Osteoblast (primary cell): ENCODE measurements around the gene GLI3. TPM values are rescaled to one million over a fixed set of nuclear protein-coding genes. Genes with fewer than 3 reads are reported as not detected.

Experiments used
- DNase-seq: peaks from one replicate; pipeline ENCODE4 v3.0.0; 2011; ENCODE audit warnings: low spot score, mixed read lengths; ENCODE audit not compliant: insufficient read length; ENCODE audit errors: missing footprints
- H2AFZ ChIP-seq: 2 replicates; pipeline ENCODE4 v1.6.0; 2011; ENCODE audit warnings: mild to moderate bottlenecking, low read length
- H3K27ac ChIP-seq: 2 replicates; pipeline ENCODE4 v1.5.1; 2011; ENCODE audit warnings: mild to moderate bottlenecking, low read depth, low read length, moderate library complexity
- H3K27me3 ChIP-seq: 2 replicates; pipeline ENCODE4 v1.6.0; 2012; ENCODE audit warnings: mild to moderate bottlenecking, control low read depth, inconsistent platforms, low read length, moderate library complexity; ENCODE audit not compliant: insufficient read depth
- H3K36me3 ChIP-seq: 2 replicates; pipeline ENCODE4 v1.5.1; 2011; ENCODE audit warnings: mild to moderate bottlenecking, low read length, control low read depth, moderate library complexity; ENCODE audit not compliant: insufficient read depth
- H3K4me1 ChIP-seq: 2 replicates; pipeline ENCODE4 v1.5.1; 2011; ENCODE audit warnings: mild to moderate bottlenecking, low read length, control low read depth, moderate library complexity; ENCODE audit not compliant: insufficient read depth
- H3K4me2 ChIP-seq: 2 replicates; pipeline ENCODE4 v1.6.0; 2011; ENCODE audit warnings: mild to moderate bottlenecking, low read length; ENCODE audit not compliant: insufficient read depth
- H3K4me3 ChIP-seq: fragments of 200-600 bp; sonication (generic); 3 replicates; pipeline ENCODE4 v1.5.1; 2012; ENCODE audit warnings: mild to moderate bottlenecking, low read length, inconsistent platforms; ENCODE audit not compliant: insufficient read depth
- H3K79me2 ChIP-seq: 2 replicates; pipeline ENCODE4 v1.6.0; 2012; ENCODE audit warnings: mild to moderate bottlenecking, low read length, control low read depth, inconsistent platforms; ENCODE audit not compliant: insufficient read depth
- H3K9me3 ChIP-seq: 2 replicates; pipeline ENCODE4 v1.5.1; 2011; ENCODE audit warnings: low read depth, low read length, control low read depth
- H4K20me1 ChIP-seq: 2 replicates; pipeline ENCODE4 v1.6.0; 2012; ENCODE audit warnings: mild to moderate bottlenecking, low read length, control low read depth; ENCODE audit not compliant: insufficient read depth
- total RNA-seq: library from RNA; depleted of rRNA; stranded (reverse); fragments of >200 nt; gene quantifications from 2 replicates; pipeline ENCODE4 v1.2.3, GENCODE V29; 2012
- TF ChIP-seq, protein P1 (sequence below): IDR thresholded peaks from 2 replicates; pipeline ENCODE4 v1.5.1; 2011; ENCODE audit warnings: mild to moderate bottlenecking, low read depth, low read length, moderate library complexity; ENCODE audit errors: extremely low read depth

GLI3 gene
- total RNA-seq, 1 donor, result 11.9 TPM

DNA sequence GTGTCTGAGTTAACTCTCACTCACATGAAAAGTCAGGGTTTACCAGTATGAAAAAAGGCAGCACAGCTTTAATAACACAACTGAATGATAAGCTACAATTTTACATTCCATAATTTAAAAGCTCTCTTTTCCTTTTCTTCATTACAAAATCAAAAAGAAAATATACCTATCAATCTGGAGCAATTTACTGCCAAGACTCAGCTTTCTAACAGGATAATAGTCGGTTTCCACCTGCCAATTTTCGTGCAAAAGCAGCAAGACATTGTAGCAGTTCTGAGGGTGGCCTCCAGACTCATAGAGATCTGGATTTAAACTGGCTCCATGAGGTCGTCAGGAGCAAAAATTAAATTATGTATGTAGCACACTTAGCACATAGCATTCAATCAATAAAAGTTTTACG lies 191.0 kb downstream of the GLI3 start:
- no peaks in the 10 kb centered on the region for H4K20me1 ChIP-seq
- no peak overlapping the region for H3K27ac ChIP-seq
- H3K79me2 ChIP-seq, result no peaks in the 10 kb centered on the region
- TF ChIP-seq, protein P1, sequence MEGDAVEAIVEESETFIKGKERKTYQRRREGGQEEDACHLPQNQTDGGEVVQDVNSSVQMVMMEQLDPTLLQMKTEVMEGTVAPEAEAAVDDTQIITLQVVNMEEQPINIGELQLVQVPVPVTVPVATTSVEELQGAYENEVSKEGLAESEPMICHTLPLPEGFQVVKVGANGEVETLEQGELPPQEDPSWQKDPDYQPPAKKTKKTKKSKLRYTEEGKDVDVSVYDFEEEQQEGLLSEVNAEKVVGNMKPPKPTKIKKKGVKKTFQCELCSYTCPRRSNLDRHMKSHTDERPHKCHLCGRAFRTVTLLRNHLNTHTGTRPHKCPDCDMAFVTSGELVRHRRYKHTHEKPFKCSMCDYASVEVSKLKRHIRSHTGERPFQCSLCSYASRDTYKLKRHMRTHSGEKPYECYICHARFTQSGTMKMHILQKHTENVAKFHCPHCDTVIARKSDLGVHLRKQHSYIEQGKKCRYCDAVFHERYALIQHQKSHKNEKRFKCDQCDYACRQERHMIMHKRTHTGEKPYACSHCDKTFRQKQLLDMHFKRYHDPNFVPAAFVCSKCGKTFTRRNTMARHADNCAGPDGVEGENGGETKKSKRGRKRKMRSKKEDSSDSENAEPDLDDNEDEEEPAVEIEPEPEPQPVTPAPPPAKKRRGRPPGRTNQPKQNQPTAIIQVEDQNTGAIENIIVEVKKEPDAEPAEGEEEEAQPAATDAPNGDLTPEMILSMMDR, result no peak
- no peak overlapping the region for H3K4me2 ChIP-seq
- no peak overlapping the region for H3K4me3 ChIP-seq
- DNase-seq, result no peak
- no peaks in the 10 kb centered on the region for H3K9me3 ChIP-seq
- H2AFZ ChIP-seq, result no peak overlapping the region
- H3K27me3 ChIP-seq, result no peaks in the 10 kb centered on the region
- peaks cover 8% of the 10 kb centered on the region for H3K36me3 ChIP-seq
- no peaks in the 10 kb centered on the region for H3K4me1 ChIP-seq

DNA sequence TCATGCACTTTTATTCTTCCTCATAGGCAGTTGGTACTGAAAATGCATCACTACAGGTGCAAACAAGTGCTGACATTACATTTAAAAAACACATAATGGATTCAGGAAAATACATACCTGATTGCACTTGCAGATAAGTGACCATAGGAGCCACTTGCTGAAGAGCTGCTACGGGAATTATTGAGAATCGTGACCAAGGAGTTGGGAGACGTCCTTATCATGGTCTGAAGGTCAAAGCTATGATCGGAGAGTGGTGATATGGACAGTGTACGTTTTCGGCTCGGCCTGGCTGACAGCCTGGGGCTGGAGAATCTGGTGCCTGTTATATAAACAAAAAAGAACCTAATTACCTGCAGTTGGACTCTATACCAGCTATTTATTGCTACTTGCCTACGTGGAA lies 197.1 kb downstream of the GLI3 start:
- Histone ChIP-seq H3K4me1 (no peaks in the 10 kb centered on the region), H3K79me2 (no peaks in the 10 kb centered on the region), H3K27me3 (no peaks in the 10 kb centered on the region), H3K4me3 (no peak overlapping the region), H4K20me1 (no peaks in the 10 kb centered on the region), H3K36me3 (peaks cover 6% of the 10 kb centered on the region), H3K9me3 (no peaks in the 10 kb centered on the region), H3K27ac (no peak overlapping the region), H3K4me2 (no peak overlapping the region), H2AFZ (no peak overlapping the region)
- no peak for DNase-seq
- TF ChIP-seq, protein P1, result no peak

DNA sequence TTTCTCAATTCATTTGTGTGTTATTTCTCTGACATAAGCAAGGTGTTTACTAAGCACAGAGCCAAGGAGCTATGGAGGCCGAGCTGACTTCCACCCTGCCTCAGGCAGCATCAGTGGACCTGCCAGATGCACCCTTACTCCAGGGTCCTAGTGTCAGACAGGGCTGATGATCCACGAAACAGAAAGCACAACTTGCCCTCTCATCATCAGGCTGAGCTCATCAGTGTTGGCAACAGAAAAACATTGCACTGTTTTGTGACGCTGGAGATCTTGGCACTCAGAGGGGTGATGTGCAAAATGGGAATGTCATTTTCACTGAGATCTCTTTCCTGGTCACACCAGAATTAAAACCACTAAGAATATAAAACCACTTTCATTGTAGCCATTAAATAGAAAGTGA lies 201.8 kb downstream of the GLI3 start:
- no peaks in the 10 kb centered on the region for H4K20me1 ChIP-seq
- no peaks in the 10 kb centered on the region for H3K4me1 ChIP-seq
- H3K36me3 ChIP-seq, result peaks cover 6% of the 10 kb centered on the region
- TF ChIP-seq, protein P1, result no peak
- H3K27ac ChIP-seq, result no peak overlapping the region
- H3K4me3 ChIP-seq, result no peak overlapping the region
- H3K79me2 ChIP-seq, result no peaks in the 10 kb centered on the region
- DNase-seq, result no peak
- H3K4me2 ChIP-seq, result no peak overlapping the region
- no peaks in the 10 kb centered on the region for H3K9me3 ChIP-seq
- H3K27me3 ChIP-seq, result no peaks in the 10 kb centered on the region
- no peak overlapping the region for H2AFZ ChIP-seq

DNA sequence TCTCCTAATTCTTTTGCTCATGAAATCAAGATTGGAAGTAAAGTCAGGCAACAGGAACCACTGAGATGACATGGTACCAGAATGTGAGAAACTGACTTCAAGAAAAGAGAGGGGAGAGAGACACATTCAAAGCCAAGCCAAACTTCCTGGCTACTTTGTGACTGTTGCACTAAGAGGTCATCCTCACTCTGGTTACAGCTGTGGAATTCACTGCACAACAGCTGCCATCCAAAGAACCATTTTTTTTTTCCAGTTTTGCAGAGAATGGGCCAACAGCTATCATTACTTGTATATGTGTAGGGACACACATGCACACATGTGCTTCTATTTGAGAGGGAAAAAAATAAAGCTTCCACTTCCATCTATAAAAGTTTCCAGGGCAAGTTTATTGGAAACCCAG lies 203.5 kb downstream of the GLI3 start:
- no peaks in the 10 kb centered on the region for H3K9me3 ChIP-seq
- no peak overlapping the region for H2AFZ ChIP-seq
- H3K4me1 ChIP-seq, result no peaks in the 10 kb centered on the region
- no peaks in the 10 kb centered on the region for H4K20me1 ChIP-seq
- DNase-seq, result no peak
- H3K4me2 ChIP-seq, result no peak overlapping the region
- no peaks in the 10 kb centered on the region for H3K27me3 ChIP-seq
- H3K79me2 ChIP-seq, result no peaks in the 10 kb centered on the region
- no peak overlapping the region for H3K27ac ChIP-seq
- peaks cover 6% of the 10 kb centered on the region for H3K36me3 ChIP-seq
- H3K4me3 ChIP-seq, result no peak overlapping the region
- TF ChIP-seq, protein P1, result no peak
